Stimulated activated CD8-positive, alpha-beta memory T cell treated with anti-CD3 and anti-CD28 coated beads, Interleukin-4, amount 100 ng/mL, for 48 hours (primary cell): ENCODE measurements around the gene SSC4D.
"Not testable (repeated sequence)": the region's sequence is repeated elsewhere in the genome, so short reads cannot be mapped to it uniquely, and the experiment has no call there.

Source experiments
- DNase-seq: peaks from one replicate; pipeline ENCODE4 v3.0.0-alpha.2; 2020

Gene SSC4D

DNA sequence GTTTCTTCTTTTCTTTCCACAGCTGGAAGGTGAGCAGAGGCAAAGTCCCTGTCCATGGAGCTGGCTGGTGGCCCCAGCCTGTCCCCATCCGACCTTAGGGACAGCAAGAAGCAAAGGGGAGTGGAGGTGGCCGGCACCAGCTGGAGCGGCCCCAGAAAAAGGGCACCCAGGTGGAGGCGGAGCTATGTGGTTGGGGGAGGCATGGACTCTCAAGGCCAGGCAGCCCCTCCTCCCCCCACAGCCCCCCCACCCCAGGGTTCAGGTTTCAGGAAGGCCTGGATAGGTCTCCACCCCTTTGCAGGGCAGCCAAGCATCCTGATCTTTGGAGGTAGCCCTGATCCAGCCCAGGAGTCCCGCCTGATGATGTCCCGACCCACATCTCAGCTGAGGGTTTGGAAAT, at the start of gene SSC4D:
SSC4D (minus strand) TSS at position 161 of the 400 bp plus-strand sequence. CDS start 5,258 bp downstream, outside the sequence.
- no peak for DNase-seq

- not testable (repeated sequence) for DNase-seq
Measured at GRCh38 chr7:76458504-76458903, 49.0 kb upstream of the SSC4D start.

GRCh38 chr7:76457017-76457416, 47.5 kb upstream of the SSC4D start:
- DNase-seq = not testable (repeated sequence)

- not testable (repeated sequence) for DNase-seq
Measured at GRCh38 chr7:76445577-76446008, 36.1 kb upstream of the SSC4D start.

DNA sequence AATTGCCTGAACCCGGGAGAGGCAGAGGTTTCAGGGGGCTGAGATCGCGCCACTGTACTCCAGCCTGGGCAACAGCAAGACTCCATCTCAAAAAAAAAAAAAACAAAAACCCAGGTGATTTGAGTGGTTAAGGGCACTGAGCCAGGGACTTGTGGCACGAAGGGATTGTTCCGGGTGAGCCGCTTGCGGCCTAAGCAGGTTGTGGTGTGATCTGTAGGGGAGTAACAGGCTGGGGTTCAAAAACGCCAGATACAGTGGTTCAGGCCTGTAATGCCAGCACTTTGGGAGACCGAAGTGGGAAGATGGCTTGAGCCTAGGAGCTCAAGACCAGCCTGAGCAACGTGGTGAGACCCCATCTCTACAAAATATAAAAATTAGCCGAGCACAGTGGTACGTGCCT, 34.3 kb upstream of the SSC4D start:
- DNase-seq = not testable (repeated sequence)

DNA sequence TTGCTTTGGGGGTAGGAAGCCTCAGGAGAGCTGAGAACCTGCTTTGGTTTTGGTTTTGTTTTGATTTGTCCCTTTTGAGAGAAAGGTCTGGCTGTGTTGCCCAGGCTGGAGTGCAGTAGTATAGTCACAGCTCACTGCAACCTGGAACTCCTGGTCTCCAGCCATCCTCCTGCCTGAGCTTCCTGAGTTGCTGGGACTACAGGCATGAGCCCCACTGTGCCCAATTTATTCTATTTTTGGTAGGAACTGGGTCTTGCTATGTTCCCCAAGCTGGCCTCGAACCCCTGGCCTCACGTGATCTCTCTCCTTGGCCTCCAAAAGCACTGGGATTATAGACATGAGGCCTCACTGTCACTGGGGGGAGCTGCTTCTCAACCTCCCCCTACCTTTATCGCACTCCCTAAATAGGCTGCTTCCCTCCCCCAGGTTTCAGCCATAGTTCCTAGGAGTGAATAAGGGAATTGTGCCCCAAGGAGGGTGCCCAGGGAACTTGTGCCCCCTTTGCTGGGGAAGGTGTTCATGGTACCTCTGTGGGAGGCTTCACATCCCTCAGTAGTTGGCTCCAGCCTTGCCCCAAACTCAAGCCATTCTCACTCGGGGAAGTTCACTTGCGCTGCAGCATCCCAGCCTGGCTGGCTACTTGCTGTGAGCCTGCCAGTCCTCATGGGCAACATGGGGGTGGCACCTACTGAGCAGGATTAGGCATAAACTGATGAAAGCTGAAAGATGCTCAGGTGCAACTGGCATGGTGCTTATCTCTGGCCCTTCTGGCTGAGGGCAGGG, 33.4 kb upstream of the SSC4D start:
- not testable (repeated sequence) for DNase-seq

GRCh38 chr7:76441792-76442191, 32.3 kb upstream of the SSC4D start:
- not testable (repeated sequence) for DNase-seq

DNA sequence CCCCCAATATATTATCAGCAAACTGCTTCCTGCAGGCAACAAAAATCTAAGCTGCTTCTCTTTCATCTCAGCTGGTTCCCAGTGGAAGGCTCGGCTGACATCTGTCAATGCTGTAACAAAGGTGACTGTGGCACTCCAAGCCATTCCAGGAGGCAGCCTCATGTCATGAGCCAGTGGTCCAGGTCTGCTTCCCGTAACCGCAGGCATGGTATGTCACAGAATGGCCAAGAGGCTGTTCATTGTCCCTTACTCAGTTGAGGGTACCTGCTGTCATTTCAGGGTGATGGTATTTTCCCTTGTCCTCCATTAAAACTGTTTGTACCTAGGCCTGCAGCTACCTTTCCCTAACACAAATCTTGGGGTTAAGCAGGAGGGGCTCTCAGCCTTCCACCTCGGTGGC, 30.9 kb upstream of the SSC4D start:
- DNase-seq = not testable (repeated sequence)

DNA sequence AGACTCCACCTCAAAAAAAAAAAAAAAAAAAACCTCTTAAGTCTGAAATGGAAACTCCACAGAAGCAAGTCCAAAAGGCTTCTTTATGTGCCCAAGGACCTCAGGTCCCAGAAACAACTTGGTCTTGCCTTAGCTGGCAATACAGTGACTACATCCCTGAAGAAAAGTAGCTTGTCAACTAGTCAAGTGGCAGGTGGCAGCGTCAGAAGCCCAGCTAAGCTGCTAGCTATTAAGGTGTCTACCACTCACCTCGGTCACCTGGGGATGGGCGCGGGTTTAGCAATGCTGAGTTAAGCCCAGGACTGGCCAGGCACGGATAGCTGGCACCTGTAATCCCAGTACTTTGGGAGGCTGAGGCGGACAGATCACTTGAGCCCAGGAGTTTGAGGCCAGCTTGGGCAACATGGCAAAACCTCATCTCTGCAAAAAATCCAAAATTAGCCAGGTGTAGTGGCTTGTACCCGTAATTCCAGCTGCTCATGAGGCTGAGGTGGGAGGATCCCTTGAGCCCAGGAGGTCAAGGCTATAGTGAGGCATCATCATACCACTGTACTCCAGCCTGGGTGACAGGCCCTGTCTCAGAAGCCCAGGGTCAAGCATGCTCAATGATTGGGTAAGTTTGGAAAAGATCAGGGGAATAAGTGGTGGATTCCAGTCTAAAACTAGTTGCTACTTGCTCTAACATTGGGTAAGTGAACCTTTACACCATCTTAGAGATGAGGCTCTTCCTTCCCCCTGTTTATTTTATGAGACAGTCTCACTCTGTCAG, 29.8 kb upstream of the SSC4D start:
- DNase-seq = not testable (repeated sequence)

GRCh38 chr7:76437873-76438272, 28.4 kb upstream of the SSC4D start:
- DNase-seq = peak; percentile 68

DNA sequence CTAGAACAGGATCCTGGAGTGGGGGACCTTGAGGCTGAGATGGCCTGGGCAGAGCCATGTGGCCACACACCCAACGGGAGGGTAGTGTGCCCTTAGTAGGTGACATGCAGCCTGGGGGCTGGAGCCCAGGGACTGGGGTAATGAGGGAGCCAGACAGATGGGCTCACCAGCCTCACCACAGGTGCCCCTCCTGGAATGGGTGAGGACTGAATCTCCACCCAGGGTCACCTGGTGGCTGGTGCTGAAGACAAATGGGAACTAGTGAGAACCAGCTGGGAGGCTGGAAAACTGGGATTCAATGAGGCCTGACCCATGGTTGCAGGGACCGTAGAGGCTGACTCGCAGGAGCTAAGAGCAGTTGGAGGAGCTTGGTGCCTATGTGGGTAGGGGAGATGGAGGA, 21.3 kb upstream of the SSC4D start:
- no peak for DNase-seq

GRCh38 chr7:76430211-76430610, 20.7 kb upstream of the SSC4D start:
- DNase-seq = no peak

DNA sequence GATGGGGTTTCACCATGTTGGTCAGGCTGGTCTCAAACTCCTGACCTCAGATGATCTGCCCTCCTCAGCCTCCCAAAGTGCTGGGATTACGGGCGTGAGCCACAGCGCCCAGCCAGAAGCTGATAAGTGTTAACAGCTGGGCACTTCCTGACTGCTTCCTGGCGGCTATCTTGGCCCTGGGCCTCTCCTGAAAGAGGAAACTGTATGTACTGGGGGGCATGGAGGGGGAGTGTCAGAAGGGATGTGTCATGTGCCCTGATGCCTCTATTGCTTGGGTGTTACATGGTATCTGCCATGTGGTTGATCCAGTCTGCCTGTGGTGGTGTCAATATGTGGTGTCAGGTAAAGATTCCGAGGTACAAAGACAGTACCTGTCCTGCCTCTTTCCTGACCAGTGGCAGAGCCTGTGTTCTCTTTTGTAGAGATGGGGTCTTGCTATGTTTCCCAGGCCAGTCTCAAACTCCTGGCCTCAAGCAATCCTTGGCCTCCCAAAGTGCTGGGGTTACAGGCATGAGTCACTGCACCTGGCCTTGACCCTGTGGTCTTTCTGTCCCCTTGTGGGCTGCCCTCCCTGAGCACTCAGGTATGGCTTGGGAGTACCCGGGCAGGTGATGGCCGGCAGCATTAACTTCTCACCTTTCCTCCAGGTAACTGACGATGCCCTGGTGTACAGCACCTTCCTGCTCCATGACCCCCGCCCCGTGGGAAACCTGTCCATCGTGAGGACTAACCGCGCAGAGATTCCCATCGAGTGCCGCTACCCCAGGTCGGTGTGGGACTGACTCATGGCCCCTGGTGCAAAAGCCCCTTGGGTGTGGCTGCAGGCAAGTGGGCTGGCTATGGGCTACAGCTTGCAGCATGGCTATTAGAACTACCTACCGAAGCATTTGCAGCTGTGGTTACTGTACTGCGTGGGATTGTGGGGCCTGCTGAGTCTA, 19.6 kb upstream of the SSC4D start:
- DNase-seq = no peak

DNA sequence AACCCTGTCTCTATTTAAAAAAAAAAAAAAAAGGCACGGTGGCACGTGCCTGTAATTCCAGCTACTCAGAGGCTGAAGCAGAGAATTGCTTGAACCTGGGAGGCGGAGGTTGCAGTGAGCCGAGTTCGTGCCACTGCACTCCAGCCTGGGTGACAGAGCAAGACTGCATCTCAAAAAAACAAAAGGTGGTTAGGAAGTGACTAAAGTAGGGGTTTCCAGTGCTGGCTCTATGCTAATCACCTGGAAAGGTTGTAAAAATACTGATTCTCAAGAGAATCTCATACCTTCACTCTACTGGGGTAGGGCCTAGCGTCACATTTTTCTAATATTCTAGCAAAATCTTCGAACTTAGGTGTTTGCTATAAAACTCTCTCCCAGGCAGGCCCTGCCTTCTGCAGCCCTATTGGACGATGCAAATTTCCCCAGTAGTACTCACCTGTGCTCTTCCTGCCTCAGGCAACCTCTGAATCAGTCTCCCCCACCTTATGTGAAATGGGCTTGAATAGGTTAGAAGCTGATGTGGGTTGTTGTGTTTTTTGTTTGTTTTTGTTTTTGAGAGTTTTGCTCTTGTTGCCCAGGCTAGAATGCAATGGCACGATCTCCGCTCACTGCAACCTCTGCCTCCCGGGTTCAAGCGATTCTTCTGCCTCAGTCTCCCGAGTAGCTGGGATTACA, 18.8 kb upstream of the SSC4D start:
- no peak for DNase-seq

- DNase-seq = no peak
Measured at GRCh38 chr7:76427635-76428034, 18.1 kb upstream of the SSC4D start.

DNA sequence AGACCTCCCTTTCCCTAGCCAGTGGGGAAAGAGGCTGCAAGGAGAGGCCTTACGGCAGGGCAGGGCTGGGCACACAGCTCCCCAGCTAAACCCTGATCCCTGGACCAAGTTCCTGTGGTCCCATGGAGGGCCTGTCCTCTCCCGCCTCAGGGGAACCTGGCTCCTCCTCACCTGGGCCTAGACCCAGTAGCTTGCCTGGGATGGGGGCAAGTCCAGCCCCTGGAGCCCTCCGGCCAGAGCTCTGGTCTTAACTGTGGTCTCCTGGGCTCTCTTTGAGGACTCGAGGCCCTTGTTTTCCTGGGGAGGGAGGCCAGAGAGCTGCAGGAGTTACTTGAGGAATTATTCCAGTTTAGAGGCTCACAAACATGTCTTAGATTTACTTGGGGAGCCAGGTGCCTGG, 16.7 kb upstream of the SSC4D start:
- DNase-seq = no peak

DNA sequence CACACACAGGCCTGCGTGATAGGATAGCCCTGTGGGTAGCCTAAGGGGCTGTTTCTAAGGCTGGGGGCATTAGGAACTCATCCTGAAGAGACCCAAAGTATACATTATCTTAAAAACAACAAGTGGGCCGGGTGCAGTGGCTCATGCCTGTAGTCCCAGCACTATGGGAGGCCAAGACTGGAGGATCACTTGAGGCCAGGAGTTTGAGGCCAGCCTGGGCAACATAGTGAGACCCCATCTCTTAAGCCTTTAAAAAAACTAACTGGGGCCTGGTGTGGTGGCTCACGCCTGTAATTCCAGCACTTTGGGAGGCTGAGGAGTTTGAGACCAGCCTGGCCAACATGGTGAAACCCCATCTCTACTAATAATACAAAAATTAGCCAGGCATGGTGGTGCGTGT, 16.1 kb upstream of the SSC4D start:
- DNase-seq = not testable (repeated sequence)

GRCh38 chr7:76425156-76425555, 15.7 kb upstream of the SSC4D start:
- no peak for DNase-seq

- no peak for DNase-seq
Measured at GRCh38 chr7:76424413-76425111, 15.1 kb upstream of the SSC4D start, which contains the start of gene ZP3. ZP3 (plus strand) TSS chr7:76424950; CDS start chr7:76424965, 15 bp downstream.

DNA sequence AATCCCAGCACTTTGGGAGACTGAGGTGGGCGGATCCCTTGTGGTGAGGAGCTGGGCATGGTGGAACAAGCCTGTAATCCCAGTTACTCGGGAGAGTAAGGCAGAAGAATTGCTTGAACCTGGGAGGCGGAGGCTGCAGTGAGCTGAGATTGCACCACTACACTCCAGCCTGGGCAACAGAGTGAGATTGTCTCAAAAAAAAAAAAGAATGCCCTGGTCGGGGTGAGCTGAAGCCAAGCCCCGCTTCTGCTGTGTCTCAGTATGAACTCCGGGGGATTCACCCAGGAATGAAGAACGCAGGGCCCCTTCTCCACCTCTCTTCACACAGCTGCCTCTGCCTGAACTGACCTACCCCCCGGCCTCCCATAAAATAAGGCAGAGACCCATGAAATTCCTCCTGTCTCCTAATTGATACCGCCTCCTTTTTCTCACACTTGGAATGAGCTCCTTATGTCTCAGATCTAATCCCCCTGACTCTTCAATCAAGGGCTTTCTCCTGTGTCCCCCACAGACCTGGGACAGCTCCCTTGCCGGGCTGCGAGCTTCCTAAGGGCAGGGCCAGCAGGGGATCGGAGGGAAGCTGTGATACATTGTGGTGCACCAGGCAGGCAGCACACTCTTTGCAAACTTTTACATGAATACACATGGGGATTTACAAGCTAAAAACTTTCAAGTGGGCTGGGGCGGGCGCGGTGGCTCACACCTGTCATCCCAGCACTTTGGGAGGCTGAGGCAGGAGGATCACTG, 14.3 kb upstream of the SSC4D start:
- no peak for DNase-seq

DNA sequence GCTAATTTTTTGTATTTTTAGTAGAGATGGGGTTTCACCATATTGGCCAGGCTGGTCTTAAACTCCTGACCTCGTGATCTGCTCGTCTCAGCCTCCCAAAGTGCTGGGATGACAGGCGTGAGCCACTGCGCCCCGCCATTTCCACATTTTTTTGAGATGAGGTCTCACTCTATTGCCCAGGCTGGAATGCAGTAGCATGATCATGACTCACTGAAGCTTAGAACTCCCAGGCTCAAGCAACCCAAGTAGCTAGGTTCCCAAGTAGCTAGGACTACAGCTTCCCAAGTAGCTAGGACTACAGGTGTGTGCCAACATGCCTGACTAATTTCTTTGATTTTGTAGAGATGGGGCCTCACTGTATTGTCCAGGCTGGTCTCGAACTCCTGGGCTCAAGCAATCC, 11.6 kb upstream of the SSC4D start:
- DNase-seq = not testable (repeated sequence)
